GM21447 (cell line): Measurements from ENCODE around the gene SORCS2.

ENCODE experiments used
- ATAC-seq: cut with Tn5 transposase; IDR thresholded peaks from one replicate; pipeline ENCODE4 v1.9.1; 2021; ENCODE audit not compliant: unreplicated experiment

SORCS2 gene

GRCh38 chr4:7286170-7286569 lies 93.8 kb downstream of the SORCS2 start:
- ATAC-seq: no peak

GRCh38 chr4:7286798-7287197 lies 94.5 kb downstream of the SORCS2 start:
- ATAC-seq: no peak

GRCh38 chr4:7287274-7287917 lies 95.1 kb downstream of the SORCS2 start:
- ATAC-seq: no peak

- ATAC-seq: no peak
These were observed 95.6 kb downstream of the SORCS2 start for GRCh38 chr4:7287918-7288280.

- no peak for ATAC-seq
These were observed 96.6 kb downstream of the SORCS2 start for GRCh38 chr4:7288751-7289523.

- ATAC-seq: no peak
These were observed 97.3 kb downstream of the SORCS2 start for GRCh38 chr4:7289589-7289988.

GRCh38 chr4:7291372-7292114 lies 99.2 kb downstream of the SORCS2 start:
- no peak for ATAC-seq

GRCh38 chr4:7293703-7294102 lies 101.4 kb downstream of the SORCS2 start:
- no peak for ATAC-seq

GRCh38 chr4:7294176-7294756 lies 101.9 kb downstream of the SORCS2 start:
- ATAC-seq: no peak

GRCh38 chr4:7295197-7295910 lies 103.0 kb downstream of the SORCS2 start:
- ATAC-seq: no peak

GRCh38 chr4:7295911-7296660 lies 103.7 kb downstream of the SORCS2 start:
- ATAC-seq: no peak

GRCh38 chr4:7296661-7297335 lies 104.5 kb downstream of the SORCS2 start:
- ATAC-seq: no peak

GRCh38 chr4:7297374-7297773 lies 105.0 kb downstream of the SORCS2 start:
- no peak for ATAC-seq

- ATAC-seq: no peak
These were observed 105.5 kb downstream of the SORCS2 start for GRCh38 chr4:7297881-7298280.

- ATAC-seq: no peak
These were observed 106.3 kb downstream of the SORCS2 start for GRCh38 chr4:7298619-7299009.

GRCh38 chr4:7299010-7299907 lies 106.9 kb downstream of the SORCS2 start:
- ATAC-seq: no peak

- ATAC-seq: no peak
These were observed 107.8 kb downstream of the SORCS2 start for GRCh38 chr4:7299908-7300710.

- no peak for ATAC-seq
These were observed 108.4 kb downstream of the SORCS2 start for GRCh38 chr4:7300711-7301095.
